Stomach (tissue), 9 donors: ENCODE measurements around the gene ATP2B2. TPM values are rescaled to one million over a fixed set of nuclear protein-coding genes. Genes with fewer than 3 reads are reported as not detected.
A peak's percentile ranks its signal among the peaks of the same experiment; 100 is the strongest.

Experiments
- DNase-seq, 2 donors: peaks; one replicate each; pipeline versions ENCODE4 v3.0.0 to v3.0.0-alpha.2; 2013 to 2019
- H3K27ac ChIP-seq, 5 donors: fragments of 200-600 bp in 4 of 5; sonication (generic) in 4 of 5; one replicate each; pipeline ENCODE4 v1.5.1; 2013 to 2019; ENCODE audit warnings: mild to moderate bottlenecking in 1 of 5, moderate library complexity in 1 of 5
- H3K27me3 ChIP-seq, 3 donors: fragments of 200-600 bp; sonication (generic); one replicate each; pipeline ENCODE4 v1.5.1; 2017 to 2019; ENCODE audit warnings: mixed run types in 1 of 3
- H3K36me3 ChIP-seq, 4 donors: fragments of 200-600 bp; sonication (generic); 1 replicate in 3 of 4; 2 replicates in 1 of 4; pipeline ENCODE4 v1.5.1; 2016 to 2019
- H3K4me1 ChIP-seq, 4 donors: fragments of 200-600 bp; sonication (generic); one replicate each; pipeline ENCODE4 v1.5.1; 2016 to 2019
- H3K4me3 ChIP-seq, 4 donors: fragments of 200-600 bp; sonication (generic) in 3 of 4; one replicate each; pipeline ENCODE4 v1.5.1; 2016 to 2019; ENCODE audit warnings: mild to moderate bottlenecking in 1 of 4
- H3K9me3 ChIP-seq, 4 donors: fragments of 200-600 bp; sonication (generic); one replicate each; pipeline ENCODE4 v1.5.1; 2016 to 2019
- CTCF ChIP-seq, 7 experiments: fragments of 450-650 bp in 4 of 7; fragments of 200-600 bp in 3 of 7; sonication (generic) in 3 of 7; IDR thresholded peaks; one replicate each; pipeline ENCODE4 v1.5.1; 2016 to 2019; ENCODE audit warnings: antibody characterized with exemption in 7 of 7, control low read depth in 2 of 7, mild to moderate bottlenecking in 1 of 7
- EP300 ChIP-seq: sonication (generic); formaldehyde crosslinking; IDR thresholded peaks from one replicate; pipeline ENCODE4 v1.6.1; 2017; ENCODE audit warnings: antibody characterized with exemption
- POLR2A ChIP-seq, 4 donors: fragments of 450-650 bp; IDR thresholded peaks; one replicate each; pipeline ENCODE4 v1.6.1; 2016; ENCODE audit warnings: antibody characterized with exemption in 4 of 4, control low read depth in 2 of 4, mild to moderate bottlenecking in 1 of 4, moderate library complexity in 1 of 4
- POLR2AphosphoS5 ChIP-seq, 3 donors: sonication (generic); formaldehyde crosslinking; IDR thresholded peaks; one replicate each; pipeline ENCODE4 v1.6.1; 2016; ENCODE audit warnings: antibody characterized with exemption in 3 of 3
- WGBS, 5 donors: extraction: QIAGEN DNeasy Blood & Tissue Kit in 3 of 5; methylation state at CpG; one replicate each; pipeline versions ENCODE4 v1.1.5 to v1.1.7; 2013 to 2018; 5-methylcytosine and 5-hydroxymethylcytosine counted together
- intact Hi-C: fragments of 100-400 bp; cut with DNase I; formaldehyde crosslinking; loops from one replicate; pipeline ENCODE4 v1.15.1; 2023; ENCODE audit warnings: low total_unique reads
- polyA plus RNA-seq, 3 donors: library from polyadenylated mRNA; stranded (reverse); fragments of 200-250 nt; gene quantifications; one replicate each; pipeline ENCODE4 v1.2.3, GENCODE V29; 2013
- total RNA-seq, 5 donors: library from RNA; depleted of rRNA; stranded (reverse); fragments of >200 nt; gene quantifications; one replicate each; pipeline versions ENCODE4 v1.1.0 to v1.2.3, GENCODE V29; 2014 to 2016
- donor health status: healthy with polysubstance abuse.
- donor health status: Bipolar disorder and iron deficiency.
- donor health status: healthy.

Gene ATP2B2
- total and polyA plus RNA-seq, 8 donors = 0.03 to 0.37 TPM; not detected in 6

GRCh38 chr3:10358309-10358980 is 146.9 kb downstream of the ATP2B2 start:
- TF ChIP-seq POLR2AphosphoS5 (IDR thresholded peaks at IDR 0.05) (no peak), CTCF (IDR thresholded peaks at IDR 0.05) (no peak), POLR2A (IDR thresholded peaks at IDR 0.05) (no peak), EP300 (no peak)
- Histone ChIP-seq H3K27me3 (peaks cover 0 to 33% (median 0%) of the 10 kb centered on the region in 3 donors), H3K4me3 (no peak overlapping the region), H3K9me3 (peaks cover 0 to 5% (median 2%) of the 10 kb centered on the region in 4 donors), H3K36me3 (no peaks in the 10 kb centered on the region), H3K27ac (no peak overlapping the region), H3K4me1 (no peaks in the 10 kb centered on the region)
- no peak for DNase-seq
- WGBS, 5 donors = 90 to 95% (median 93%) methylated on average over 2 to 22 of the region's 22 CpGs
- intact Hi-C loops = no loop called here

GRCh38 chr3:10357592-10358308 is 147.6 kb downstream of the ATP2B2 start:
- 44 to 59% (median 54%) methylated on average over 7 of the region's 7 CpGs for WGBS, 5 donors
- Histone ChIP-seq H3K4me3 (no peak overlapping the region), H3K4me1 (no peaks in the 10 kb centered on the region), H3K27ac (no peak overlapping the region), H3K9me3 (no peaks in the 10 kb centered on the region), H3K36me3 (no peaks in the 10 kb centered on the region), H3K27me3 (peaks cover 0 to 35% (median 0%) of the 10 kb centered on the region in 3 donors)
- DNase-seq = peak in 1 of 2 donors; percentile 42
- TF ChIP-seq POLR2A (IDR thresholded peaks at IDR 0.05) = no peak
- TF ChIP-seq EP300 = no peak
- no peak for TF ChIP-seq CTCF (IDR thresholded peaks at IDR 0.05)
- no peak for TF ChIP-seq POLR2AphosphoS5 (IDR thresholded peaks at IDR 0.05)
- intact Hi-C loops = no loop called here

GRCh38 chr3:10357095-10357494 is 148.3 kb downstream of the ATP2B2 start:
- H3K36me3 ChIP-seq = no peaks in the 10 kb centered on the region
- H3K9me3 ChIP-seq = no peaks in the 10 kb centered on the region
- intact Hi-C loops = no loop called here
- no peak for DNase-seq
- no peak for TF ChIP-seq EP300
- TF ChIP-seq CTCF (IDR thresholded peaks at IDR 0.05) = no peak
- no peak for TF ChIP-seq POLR2AphosphoS5 (IDR thresholded peaks at IDR 0.05)
- no peak for TF ChIP-seq POLR2A (IDR thresholded peaks at IDR 0.05)
- no peak overlapping the region for H3K4me3 ChIP-seq
- H3K27me3 ChIP-seq = peaks cover 0 to 31% (median 0%) of the 10 kb centered on the region in 3 donors
- no peak overlapping the region for H3K27ac ChIP-seq
- WGBS, 5 donors = 77 to 94% (median 85%) methylated on average over 6 of the region's 6 CpGs
- no peaks in the 10 kb centered on the region for H3K4me1 ChIP-seq

GRCh38 chr3:10356461-10356981 is 148.9 kb downstream of the ATP2B2 start:
- H3K27ac ChIP-seq = no peak overlapping the region
- intact Hi-C loops = no loop called here
- no peaks in the 10 kb centered on the region for H3K9me3 ChIP-seq
- no peak overlapping the region for H3K4me3 ChIP-seq
- TF ChIP-seq CTCF (IDR thresholded peaks at IDR 0.05) = no peak
- no peak for TF ChIP-seq POLR2AphosphoS5 (IDR thresholded peaks at IDR 0.05)
- TF ChIP-seq EP300 = no peak
- TF ChIP-seq POLR2A (IDR thresholded peaks at IDR 0.05) = no peak
- DNase-seq = no peak
- H3K4me1 ChIP-seq = no peaks in the 10 kb centered on the region
- peaks cover 0 to 28% (median 0%) of the 10 kb centered on the region in 3 donors for H3K27me3 ChIP-seq
- H3K36me3 ChIP-seq = no peaks in the 10 kb centered on the region
- 46 to 71% (median 55%) methylated on average over 5 of the region's 5 CpGs for WGBS, 5 donors
